K562 (cell line): Measurements from ENCODE around the gene C1orf167. TPM values are rescaled to one million over a fixed set of nuclear protein-coding genes. Genes with fewer than 3 reads are reported as not detected.

Experiments used
- ATF1 ChIP-seq, 2 experiments: fragments of 450-650 bp in 1 of 2; IDR thresholded peaks; 2 replicates each; pipeline ENCODE4 v1.6.1; 2016; ENCODE audit warnings: missing compliant biosample characterization in 1 of 2, missing genetic modification characterization in 1 of 2
- CTBP1 ChIP-seq: fragments of 450-650 bp; IDR thresholded peaks from 2 replicates; pipeline ENCODE4 v1.6.1; 2016; ENCODE audit warnings: borderline replicate concordance
- ELF4 ChIP-seq: fragments of 450-650 bp; formaldehyde crosslinking; IDR thresholded peaks from 2 replicates; pipeline ENCODE4 v1.4.0; 2022; ENCODE audit warnings: missing genetic modification characterization
- IFI16 ChIP-seq: fragments of 250-450 bp; sonication (Bioruptor Pico); IDR thresholded peaks from 2 replicates; pipeline ENCODE4 v2.1.2; 2022; ENCODE audit warnings: mild to moderate bottlenecking, inconsistent platforms
- MAFK ChIP-seq: IDR thresholded peaks from 2 replicates; pipeline ENCODE4 v1.6.1; 2011; ENCODE audit warnings: low read length, improper control_type of control experiment
- TBL1XR1 ChIP-seq, 2 experiments: IDR thresholded peaks; 2 replicates each; pipeline ENCODE4 v1.6.1; 2012; ENCODE audit warnings: improper control_type of control experiment in 2 of 2, low read length in 2 of 2, mild to moderate bottlenecking in 1 of 2
- TFAP4 ChIP-seq: sonication (generic); formaldehyde crosslinking; IDR thresholded peaks from 2 replicates; pipeline ENCODE4 v1.8.0; 2022; ENCODE audit warnings: missing genetic modification reagents, mild to moderate bottlenecking, moderate library complexity, borderline replicate concordance
- TGIF2 ChIP-seq: sonication (generic); formaldehyde crosslinking; IDR thresholded peaks from 2 replicates; pipeline ENCODE4 v1.8.1; 2022; ENCODE audit warnings: mild to moderate bottlenecking, missing genetic modification reagents, moderate library complexity
- ZBTB2 ChIP-seq: fragments of 450-650 bp; IDR thresholded peaks from 2 replicates; pipeline ENCODE4 v1.6.1; 2016; ENCODE audit warnings: antibody characterized with exemption
- ZNF184 ChIP-seq: sonication (generic); formaldehyde crosslinking; IDR thresholded peaks from 2 replicates; pipeline ENCODE4 v1.5.0; 2020; ENCODE audit warnings: missing genetic modification reagents
- ZNF318 ChIP-seq, 2 experiments: fragments of 450-650 bp; IDR thresholded peaks; 2 replicates each; pipeline ENCODE4 v1.6.1; 2016; ENCODE audit warnings: mild to moderate bottlenecking in 2 of 2, borderline replicate concordance in 1 of 2, low read depth in 1 of 2, moderate library complexity in 1 of 2
- ZNF584 ChIP-seq: fragments of 200-800 bp; sonication (Bioruptor generic); IDR thresholded peaks from 2 replicates; pipeline ENCODE4 v1.6.1; 2016; ENCODE audit warnings: low read depth, mild to moderate bottlenecking, missing genetic modification characterization, missing compliant biosample characterization
- ZNF695 ChIP-seq: fragments of 450-650 bp; formaldehyde crosslinking; IDR thresholded peaks from 2 replicates; pipeline ENCODE4 v1.4.0; 2020; ENCODE audit warnings: mild to moderate bottlenecking, moderate library complexity
- ZNF740 ChIP-seq, 3 experiments: fragments of 200-800 bp in 1 of 3; sonication (Bioruptor generic) in 1 of 3; sonication (generic) in 1 of 3; formaldehyde crosslinking in 1 of 3; IDR thresholded peaks; 2 replicates each; pipeline versions ENCODE4 v1.6.1 to v1.8.0; 2016 to 2022; ENCODE audit warnings: mild to moderate bottlenecking in 2 of 3, missing compliant biosample characterization in 2 of 3, missing genetic modification characterization in 2 of 3, missing genetic modification reagents in 1 of 3
- polyA plus RNA-seq, 8 experiments: library from polyadenylated mRNA; depleted of rRNA in 4 of 8; stranded (reverse) in 5 of 8; unstranded in 3 of 8; fragments of >200 nt; fragmentation: Nextera tagmentation in 2 of 8; fragmentation: Illumina TruSeq in 1 of 8; extraction: Ambion mirVana in 2 of 8; extraction: Trizol in 1 of 8; gene quantifications; 2 replicates each; pipeline versions ENCODE4 v1.2.1 to v1.2.3, GENCODE V29; 2011 to 2014; ENCODE audit warnings: inconsistent platforms in 1 of 8, missing spikeins in 1 of 8
- total RNA-seq, 7 experiments: library from RNA; depleted of rRNA in 6 of 7; stranded (reverse); fragments of >200 nt in 6 of 7; fragmentation: Illumina TruSeq in 2 of 7; extraction: Trizol in 2 of 7; gene quantifications; 2 replicates each; pipeline versions ENCODE4 v1.2.1 to v1.2.3, GENCODE V29; 2011 to 2021; ENCODE audit warnings: low replicate concordance in 1 of 7

The C1orf167 gene
- total and polyA plus RNA-seq, 9 of the 15 experiments (the other 6 are each of a cell fraction or from before 2014, with no cell fraction given), result 0.22 to 0.86 (median 0.31) TPM; not detected in 2

GRCh38 chr1:11790880-11791715, 29.1 kb downstream of the C1orf167 start (continued):
- TF ChIP-seq CTBP1, result 0 out of 2 replicates have a peak, but pooled peaks have one; percentile 20
- no peak for TF ChIP-seq TGIF2
- no peak for TF ChIP-seq ZNF695
- TF ChIP-seq TFAP4, result 0 out of 2 replicates have a peak, but pooled peaks have one; percentile 32
- TF ChIP-seq ZNF318 (IDR thresholded peaks at IDR 0.05; ENCODE audit: borderline replicate concordance in 1 of 2, low read depth in 1 of 2), result no peak
- no peak for TF ChIP-seq ZNF184
- 0 out of 2 replicates have a peak, but pooled peaks have one; percentile 41 for TF ChIP-seq ZBTB2
- TF ChIP-seq TBL1XR1 (IDR thresholded peaks at IDR 0.05; ENCODE audit: low read length in 2 of 2), result peak in 1 of 2 experiments; percentile 51; a peak in 1 of 4 replicates
- TF ChIP-seq IFI16 (CRISPR knock-in tag), result no peak
- TF ChIP-seq MAFK, result peak; percentile 45; the same call in 1 of the 2 replicates
- peak; percentile 63; the same call in 1 of the 2 replicates for TF ChIP-seq ELF4
- TF ChIP-seq ZNF740 (CRISPR knock-in tag; IDR thresholded peaks at IDR 0.05), result no peak
- no peak for TF ChIP-seq ZNF740 (tag; IDR thresholded peaks at IDR 0.05)
- peak; percentile 80; the same call in 1 of the 2 replicates for TF ChIP-seq ZNF584 (CRISPR knock-in tag)
- no peak for TF ChIP-seq ATF1 (CRISPR knock-in tag; IDR thresholded peaks at IDR 0.05)
- peak; percentile 88 for TF ChIP-seq ATF1 (tag; IDR thresholded peaks at IDR 0.05)
